Activated B cell treated with CpG ODN at 0.5 μM for 24 hours (primary cell): ENCODE data around the gene L2HGDH. TPM values are rescaled to one million over a fixed set of nuclear protein-coding genes. Genes with fewer than 3 reads are reported as not detected.

ENCODE experiments used
- ATAC-seq: fragments of 200-7000 bp; cut with Tn5 transposase; one replicate; pipeline ENCODE4 v1.10.0; 2021; ENCODE audit warnings: low read depth, mild to moderate bottlenecking, moderate library complexity
- CTCF ChIA-PET: fragments of 350-600 bp; sonication (Branson Sonifier 250); formaldehyde crosslinking; loops from one replicate; lab custom pipeline; 2021; ENCODE audit warnings: antibody characterized with exemption; lab: Charles Lee
- POLR2A ChIA-PET: fragments of 350-600 bp; sonication (Branson Sonifier 250); formaldehyde crosslinking; loops from one replicate; lab custom pipeline; 2021; ENCODE audit warnings: antibody characterized with exemption; lab: Charles Lee
- DNase-seq: peaks from one replicate; pipeline ENCODE4 v3.0.0; 2022
- H3K27ac Mint-ChIP-seq: one replicate; pipeline ENCODE4 v1.8.0; 2020; ENCODE audit warnings: mixed read lengths
- H3K27me3 Mint-ChIP-seq: one replicate; pipeline ENCODE4 v1.8.0; 2021; ENCODE audit warnings: mixed read lengths
- H3K36me3 Mint-ChIP-seq: one replicate; pipeline ENCODE4 v1.8.0; 2021; ENCODE audit warnings: low read depth, mixed read lengths
- H3K4me1 Mint-ChIP-seq: one replicate; pipeline ENCODE4 v1.8.0; 2021; ENCODE audit warnings: mixed read lengths
- H3K4me3 Mint-ChIP-seq: one replicate; pipeline ENCODE4 v1.8.0; 2020; ENCODE audit warnings: mild to moderate bottlenecking, mixed read lengths
- H3K9me3 Mint-ChIP-seq: one replicate; pipeline ENCODE4 v1.8.0; 2020; ENCODE audit warnings: mixed read lengths
- intact Hi-C: fragments of 100-400 bp; cut with micrococcal nuclease; formaldehyde crosslinking; loops from one replicate; pipeline ENCODE4 v1.15.1; 2024
- total RNA-seq: library from RNA; stranded (reverse); gene quantifications from 2 replicates; pipeline ENCODE4 v1.2.3, GENCODE V29; 2022
- TF ChIP-seq, protein P1 (sequence below): fragments of 200-600 bp; IDR thresholded peaks from one replicate; pipeline ENCODE4 v1.8.0; 2022; ENCODE audit warnings: antibody characterized with exemption, mild to moderate bottlenecking

The L2HGDH gene
- total RNA-seq, 1 donor from 2014 or later: 5.2 TPM

DNA sequence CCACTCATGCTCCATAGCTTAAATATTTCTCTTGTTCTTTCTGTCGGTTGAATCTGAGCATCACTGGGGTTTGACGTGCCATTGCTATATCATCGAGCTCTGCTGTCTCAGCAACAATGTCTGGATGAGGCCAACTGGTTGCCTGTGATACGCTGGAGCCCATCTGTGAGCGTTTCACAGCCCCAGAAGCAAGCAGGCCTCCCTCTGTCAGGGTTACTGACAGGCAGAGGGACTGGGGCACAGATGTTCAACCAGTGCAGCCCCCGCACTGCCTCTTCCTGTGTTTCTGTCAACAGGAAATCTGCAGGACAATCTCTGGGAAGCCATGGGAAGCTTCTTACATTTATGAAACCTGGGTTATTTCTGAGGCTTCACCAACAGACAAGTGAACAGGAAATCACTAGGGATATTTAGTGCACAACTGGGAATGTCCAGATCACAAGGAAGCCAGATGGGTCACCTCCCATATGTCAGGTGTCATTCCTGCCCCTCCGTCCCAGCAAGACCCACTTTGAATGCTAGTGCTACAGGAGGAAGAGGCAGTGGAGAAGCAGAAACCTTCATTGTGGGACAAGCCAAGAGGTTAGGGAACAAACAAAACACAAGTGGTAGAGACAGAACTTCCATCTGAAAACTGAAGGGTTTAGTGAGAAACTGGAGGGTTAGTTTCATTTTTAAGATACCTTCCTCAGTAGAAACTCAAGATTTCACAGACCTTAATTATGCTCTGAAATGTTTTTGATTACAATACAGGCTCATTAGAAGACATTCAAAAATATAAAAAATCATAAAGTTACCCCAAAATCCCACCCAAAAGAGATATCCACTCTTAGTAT, 24.2 kb upstream of the L2HGDH start:
- intact Hi-C loops: no loop called here
- ChIA-PET CTCF (interaction anchor here (0.6 to 2.7 kb wide), 2 partner anchors 15 to 125 kb away, joined by 3 to 11 read pairs; no protein-coding TSS in a partner anchor), POLR2A (interaction anchor here (0.6 to 1.3 kb wide), 4 partner anchors 8 to 105 kb away, joined by 3 to 5 read pairs (median 4); partner anchors contain the start of genes DMAC2L, L2HGDH and SOS2)
- peak overlapping the region; percentile 62 for H3K27ac Mint-ChIP-seq
- DNase-seq: no peak
- peak overlapping the region; percentile 48 for H3K4me3 Mint-ChIP-seq
- TF ChIP-seq, protein P1, sequence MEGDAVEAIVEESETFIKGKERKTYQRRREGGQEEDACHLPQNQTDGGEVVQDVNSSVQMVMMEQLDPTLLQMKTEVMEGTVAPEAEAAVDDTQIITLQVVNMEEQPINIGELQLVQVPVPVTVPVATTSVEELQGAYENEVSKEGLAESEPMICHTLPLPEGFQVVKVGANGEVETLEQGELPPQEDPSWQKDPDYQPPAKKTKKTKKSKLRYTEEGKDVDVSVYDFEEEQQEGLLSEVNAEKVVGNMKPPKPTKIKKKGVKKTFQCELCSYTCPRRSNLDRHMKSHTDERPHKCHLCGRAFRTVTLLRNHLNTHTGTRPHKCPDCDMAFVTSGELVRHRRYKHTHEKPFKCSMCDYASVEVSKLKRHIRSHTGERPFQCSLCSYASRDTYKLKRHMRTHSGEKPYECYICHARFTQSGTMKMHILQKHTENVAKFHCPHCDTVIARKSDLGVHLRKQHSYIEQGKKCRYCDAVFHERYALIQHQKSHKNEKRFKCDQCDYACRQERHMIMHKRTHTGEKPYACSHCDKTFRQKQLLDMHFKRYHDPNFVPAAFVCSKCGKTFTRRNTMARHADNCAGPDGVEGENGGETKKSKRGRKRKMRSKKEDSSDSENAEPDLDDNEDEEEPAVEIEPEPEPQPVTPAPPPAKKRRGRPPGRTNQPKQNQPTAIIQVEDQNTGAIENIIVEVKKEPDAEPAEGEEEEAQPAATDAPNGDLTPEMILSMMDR: no peak
- H3K27me3 Mint-ChIP-seq: no peaks in the 10 kb centered on the region
- peaks cover 14% of the 10 kb centered on the region for H3K4me1 Mint-ChIP-seq
- peak; percentile 37 for ATAC-seq
- H3K9me3 Mint-ChIP-seq: no peaks in the 10 kb centered on the region
- H3K36me3 Mint-ChIP-seq: peaks cover 45% of the 10 kb centered on the region

DNA sequence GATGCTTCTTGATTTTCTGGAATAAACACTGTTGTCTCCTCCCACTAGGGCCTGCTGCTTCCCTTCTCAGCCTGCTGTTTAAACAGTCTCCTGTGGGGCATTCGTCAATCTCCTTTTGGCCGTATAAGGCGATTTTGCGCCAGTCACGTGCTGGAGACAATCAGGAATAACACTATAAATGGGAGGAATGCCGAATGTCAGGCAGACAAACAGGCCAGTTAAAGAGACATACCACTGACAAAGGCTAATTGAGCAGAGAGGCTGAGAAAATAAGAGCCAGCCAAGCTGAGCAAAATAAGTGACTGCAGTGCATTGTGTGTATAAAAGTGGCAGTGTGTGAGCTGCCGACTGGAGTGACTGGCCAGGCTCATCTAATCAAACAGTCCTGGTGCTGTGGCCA, 23.4 kb upstream of the L2HGDH start:
- peak overlapping the region; percentile 36 for H3K27ac Mint-ChIP-seq
- no peaks in the 10 kb centered on the region for H3K9me3 Mint-ChIP-seq
- peaks cover 14% of the 10 kb centered on the region for H3K4me1 Mint-ChIP-seq
- intact Hi-C loops: no loop called here
- DNase-seq (no peak), ATAC-seq (no peak)
- H3K27me3 Mint-ChIP-seq: no peaks in the 10 kb centered on the region
- TF ChIP-seq, protein P1: no peak
- no peak overlapping the region for H3K4me3 Mint-ChIP-seq
- H3K36me3 Mint-ChIP-seq: peaks cover 43% of the 10 kb centered on the region
- ChIA-PET POLR2A (interaction anchor here (0.6 to 1.3 kb wide), 4 partner anchors 9 to 715 kb away, joined by 3 to 8 read pairs (median 4); partner anchors contain the start of genes DMAC2L, L2HGDH and RPL36AL), CTCF (interaction anchor here (0.6 to 2.7 kb wide), 2 partner anchors 15 to 126 kb away, joined by 3 to 11 read pairs; no protein-coding TSS in a partner anchor)

DNA sequence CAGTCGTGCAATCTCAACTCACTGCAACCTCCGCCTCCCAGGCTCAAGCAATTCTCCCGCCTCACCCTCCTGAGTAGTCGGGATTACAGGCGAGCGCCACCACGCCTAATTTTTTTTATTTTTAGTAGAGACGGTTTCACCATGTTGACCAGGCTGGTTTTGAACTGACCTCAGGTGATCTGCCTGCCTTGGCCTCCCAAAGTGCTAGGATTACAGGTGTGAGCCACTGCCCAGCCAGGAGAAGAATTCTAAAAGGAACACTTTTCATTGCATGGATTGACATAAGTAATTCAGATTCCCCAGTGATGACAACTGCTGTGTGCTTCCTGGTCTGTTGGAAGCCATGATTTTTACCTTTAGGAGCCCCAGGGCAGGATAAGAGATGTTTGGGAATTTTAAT, 22.2 kb upstream of the L2HGDH start:
- CTCF ChIA-PET: no interaction called here
- ATAC-seq (no peak), DNase-seq (no peak)
- peaks cover 47% of the 10 kb centered on the region for H3K36me3 Mint-ChIP-seq
- H3K4me1 Mint-ChIP-seq: peaks cover 14% of the 10 kb centered on the region
- no peaks in the 10 kb centered on the region for H3K27me3 Mint-ChIP-seq
- no peak overlapping the region for H3K4me3 Mint-ChIP-seq
- no peak overlapping the region for H3K27ac Mint-ChIP-seq
- H3K9me3 Mint-ChIP-seq: no peaks in the 10 kb centered on the region
- POLR2A ChIA-PET: interaction anchor here (0.6 kb wide), 1 partner anchor 15 kb away, joined by 3 read pairs; no protein-coding TSS in a partner anchor
- TF ChIP-seq, protein P1: no peak
- intact Hi-C loops: no loop called here

DNA sequence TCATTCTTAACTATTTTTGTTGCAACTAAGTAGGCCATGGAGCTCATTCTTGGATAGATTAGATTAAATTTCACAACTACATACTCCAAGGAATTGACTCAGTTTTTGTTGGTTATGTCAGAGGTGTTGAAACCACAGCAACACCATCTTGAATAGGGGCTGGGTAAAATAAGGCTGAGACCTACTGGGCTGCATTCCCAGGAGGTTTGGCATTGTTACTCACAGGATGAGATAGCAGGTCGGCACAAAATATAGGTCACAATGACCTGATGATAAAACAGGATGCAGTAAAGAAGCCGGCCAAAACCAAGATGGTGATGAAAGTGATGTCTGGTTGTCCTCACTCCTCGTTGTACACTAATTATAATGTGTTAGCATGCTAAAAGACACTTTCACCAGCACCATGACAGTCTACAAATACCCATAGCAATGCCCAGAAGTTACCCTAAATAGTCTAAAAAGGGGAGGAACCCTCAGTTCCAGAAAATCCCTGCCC, 21.0 kb upstream of the L2HGDH start:
- intact Hi-C loops: no loop called here
- no peak overlapping the region for H3K4me3 Mint-ChIP-seq
- no peak for ATAC-seq
- peaks cover 45% of the 10 kb centered on the region for H3K36me3 Mint-ChIP-seq
- H3K9me3 Mint-ChIP-seq: no peaks in the 10 kb centered on the region
- no peak overlapping the region for H3K27ac Mint-ChIP-seq
- H3K27me3 Mint-ChIP-seq: no peaks in the 10 kb centered on the region
- no peak for DNase-seq
- TF ChIP-seq, protein P1: no peak
- ChIA-PET CTCF (interaction anchor here (1.3 to 2.1 kb wide), 2 partner anchors 9 to 12 kb away, joined by 4 to 9 read pairs; no protein-coding TSS in a partner anchor), POLR2A (interaction anchor here (0.6 to 1.3 kb wide), 3 partner anchors 11 to 423 kb away, joined by 3 to 8 read pairs (median 4); no protein-coding TSS in a partner anchor)
- H3K4me1 Mint-ChIP-seq: peaks cover 14% of the 10 kb centered on the region
